ENCODE results near the gene FGF14. TPM values are rescaled to one million over a fixed set of nuclear protein-coding genes. Genes with fewer than 3 reads are reported as not detected.

The FGF14 gene
- total and polyA plus RNA-seq, 8 donors: 0.42 to 2.4 (median 1.1) TPM

DNA sequence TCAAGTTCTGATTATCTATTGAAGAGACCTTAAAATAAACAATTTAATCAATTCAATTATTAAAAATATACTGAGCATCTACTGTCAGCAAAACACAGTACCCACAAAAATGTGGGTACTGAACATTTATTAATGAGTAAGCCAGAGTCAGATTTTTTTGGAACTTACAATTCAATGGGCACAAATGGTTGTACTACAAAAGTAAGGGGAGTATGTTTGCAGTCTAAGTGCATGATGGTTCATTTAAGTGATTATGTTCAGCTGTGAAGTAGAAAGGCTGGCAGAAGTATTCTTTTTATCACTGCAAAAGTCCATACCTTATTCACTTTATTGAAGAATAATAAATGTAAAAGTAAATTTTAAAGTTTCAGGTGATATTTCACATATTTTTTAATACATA lies 27.6 kb downstream of the FGF14 start:
- Histone ChIP-seq H3K27me3 (no peaks in the 10 kb centered on the region), H3K9me3 (no peaks in the 10 kb centered on the region), H3K36me3 (no peaks in the 10 kb centered on the region), H3K4me3 (no peak overlapping the region), H3K27ac (no peak overlapping the region), H3K4me1 (no peaks in the 10 kb centered on the region)
- FAIRE-seq (no peak), ATAC-seq (no peak), DNase-seq (no peak)
- intact Hi-C loops (cut with DNase I): no loop called here
- TF ChIP-seq, protein P1, sequence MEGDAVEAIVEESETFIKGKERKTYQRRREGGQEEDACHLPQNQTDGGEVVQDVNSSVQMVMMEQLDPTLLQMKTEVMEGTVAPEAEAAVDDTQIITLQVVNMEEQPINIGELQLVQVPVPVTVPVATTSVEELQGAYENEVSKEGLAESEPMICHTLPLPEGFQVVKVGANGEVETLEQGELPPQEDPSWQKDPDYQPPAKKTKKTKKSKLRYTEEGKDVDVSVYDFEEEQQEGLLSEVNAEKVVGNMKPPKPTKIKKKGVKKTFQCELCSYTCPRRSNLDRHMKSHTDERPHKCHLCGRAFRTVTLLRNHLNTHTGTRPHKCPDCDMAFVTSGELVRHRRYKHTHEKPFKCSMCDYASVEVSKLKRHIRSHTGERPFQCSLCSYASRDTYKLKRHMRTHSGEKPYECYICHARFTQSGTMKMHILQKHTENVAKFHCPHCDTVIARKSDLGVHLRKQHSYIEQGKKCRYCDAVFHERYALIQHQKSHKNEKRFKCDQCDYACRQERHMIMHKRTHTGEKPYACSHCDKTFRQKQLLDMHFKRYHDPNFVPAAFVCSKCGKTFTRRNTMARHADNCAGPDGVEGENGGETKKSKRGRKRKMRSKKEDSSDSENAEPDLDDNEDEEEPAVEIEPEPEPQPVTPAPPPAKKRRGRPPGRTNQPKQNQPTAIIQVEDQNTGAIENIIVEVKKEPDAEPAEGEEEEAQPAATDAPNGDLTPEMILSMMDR (IDR thresholded peaks at IDR 0.05): no peak

DNA sequence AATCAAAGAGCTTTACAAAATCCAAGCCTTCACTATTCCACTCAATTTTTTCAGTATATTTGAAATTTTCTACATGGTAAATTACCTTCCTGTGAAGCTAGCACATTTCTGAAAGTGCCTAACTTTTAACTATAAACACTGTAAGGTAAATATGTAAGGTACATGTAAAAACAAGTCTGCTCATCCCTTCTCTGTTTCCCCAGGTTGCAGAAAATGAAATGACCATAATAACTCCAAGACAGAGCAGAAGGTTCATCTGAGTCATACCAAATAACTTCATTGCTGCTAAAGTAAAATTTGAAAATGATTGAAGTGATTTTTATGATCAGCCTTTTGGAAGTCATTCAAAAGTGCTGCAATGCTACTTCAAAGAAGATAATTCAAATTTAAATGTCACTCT lies 28.6 kb downstream of the FGF14 start:
- FAIRE-seq: no peak

DNA sequence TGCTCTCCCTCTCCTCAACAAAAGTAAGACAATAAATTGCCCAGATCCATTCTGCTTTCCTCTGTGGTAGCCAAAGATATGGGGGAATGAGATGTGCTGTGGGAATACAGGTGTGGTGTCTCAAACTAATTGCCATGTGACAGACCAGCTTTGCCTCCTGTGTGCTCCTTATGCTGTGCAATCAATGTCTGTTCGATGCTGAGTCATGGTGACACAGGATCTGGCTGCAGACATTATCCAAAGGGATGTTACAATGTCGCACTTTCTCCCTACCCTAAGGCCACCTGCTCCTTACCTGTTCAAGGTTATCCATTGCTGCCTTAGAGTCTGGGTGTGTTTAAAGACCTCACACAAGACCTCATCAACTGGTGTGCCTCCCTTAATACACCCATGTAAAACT lies 32.5 kb downstream of the FGF14 start:
- WGBS, 2 donors: 48 to 78% methylated on average over 2 of the region's 2 CpGs
- no peak for DNase-seq
- no peak overlapping the region for H3K27ac ChIP-seq
- no peaks in the 10 kb centered on the region for H3K36me3 ChIP-seq
- no peaks in the 10 kb centered on the region for H3K9me3 ChIP-seq
- TF ChIP-seq, protein P1 (IDR thresholded peaks at IDR 0.05): no peak
- H3K4me1 ChIP-seq: no peaks in the 10 kb centered on the region
- ATAC-seq: no peak
- no peak overlapping the region for H3K4me3 ChIP-seq
- no peaks in the 10 kb centered on the region for H3K27me3 ChIP-seq
- no peak for FAIRE-seq
- intact Hi-C loops (cut with DNase I): no loop called here

More for the DNA sequence above, 28.6 kb downstream of the FGF14 start:
- Histone ChIP-seq H3K27me3 (no peaks in the 10 kb centered on the region), H3K36me3 (no peaks in the 10 kb centered on the region), H3K9me3 (no peaks in the 10 kb centered on the region), H3K27ac (no peak overlapping the region), H3K4me3 (no peak overlapping the region), H3K4me1 (no peaks in the 10 kb centered on the region)
- DNase-seq: no peak
- TF ChIP-seq, protein P1 (IDR thresholded peaks at IDR 0.05): no peak
- no peak for ATAC-seq
- intact Hi-C loops (cut with DNase I): no loop called here

DNA sequence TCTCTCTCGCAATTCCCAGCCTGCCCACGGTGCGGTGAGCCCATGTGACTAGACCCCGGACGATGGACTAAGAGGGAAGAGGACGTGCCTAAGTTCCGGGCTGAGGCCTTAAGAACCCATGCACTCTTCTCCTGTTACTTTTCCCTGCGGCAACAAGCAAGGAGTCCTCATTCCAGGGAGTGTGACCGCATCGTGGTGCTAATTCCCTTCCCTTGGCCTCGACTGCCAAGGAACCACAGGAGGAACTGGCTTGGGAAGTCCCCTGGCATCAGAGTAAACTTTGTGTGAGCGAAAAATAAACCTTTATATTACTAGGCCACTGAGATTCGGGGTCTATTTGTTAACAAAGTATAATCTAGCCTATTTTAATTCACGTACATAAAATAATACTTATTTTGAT lies 34.0 kb downstream of the FGF14 start:
- DNase-seq: peak in 1 of 6 donors; percentile 23
- no peak overlapping the region for H3K4me3 ChIP-seq
- no peak overlapping the region for H3K27ac ChIP-seq
- FAIRE-seq: no peak
- intact Hi-C loops (cut with DNase I): no loop called here
- TF ChIP-seq, protein P1 (IDR thresholded peaks at IDR 0.05): no peak
- H3K9me3 ChIP-seq: no peaks in the 10 kb centered on the region
- no peaks in the 10 kb centered on the region for H3K27me3 ChIP-seq
- H3K4me1 ChIP-seq: no peaks in the 10 kb centered on the region
- 85 to 92% methylated on average over 14 of the region's 14 CpGs for WGBS, 2 donors
- no peak for ATAC-seq
- no peaks in the 10 kb centered on the region for H3K36me3 ChIP-seq

DNA sequence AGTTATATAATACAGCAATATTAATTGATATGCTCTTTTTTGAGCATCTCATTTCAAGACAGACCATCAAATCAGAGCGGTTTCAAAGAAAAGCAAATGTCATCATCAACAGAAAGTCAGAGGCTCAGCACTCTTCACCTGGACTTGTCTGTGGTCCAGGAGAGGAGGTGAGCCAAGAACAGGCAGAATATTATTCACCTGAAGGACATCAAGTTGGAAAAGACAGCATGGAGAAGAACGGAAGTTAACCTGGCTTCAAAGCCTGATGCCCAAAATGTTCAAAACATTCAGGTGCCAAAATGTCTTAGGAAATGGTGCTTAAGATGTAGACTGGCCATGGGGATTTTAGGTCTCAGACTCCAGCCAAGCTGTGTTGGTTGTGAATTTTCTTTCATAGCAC lies 40.7 kb downstream of the FGF14 start:
- H3K36me3 ChIP-seq: no peaks in the 10 kb centered on the region
- intact Hi-C loops (cut with DNase I): no loop called here
- H3K9me3 ChIP-seq: no peaks in the 10 kb centered on the region
- H3K4me3 ChIP-seq: no peak overlapping the region
- FAIRE-seq (no peak), ATAC-seq (no peak), DNase-seq (no peak)
- TF ChIP-seq, protein P1 (IDR thresholded peaks at IDR 0.05): no peak
- H3K27me3 ChIP-seq: no peaks in the 10 kb centered on the region
- no peak overlapping the region for H3K27ac ChIP-seq
- WGBS, 2 donors: 65 to 84% methylated on average over 2 of the region's 2 CpGs
- no peaks in the 10 kb centered on the region for H3K4me1 ChIP-seq
